Mesodermal cell (in vitro differentiated cells): ENCODE results near the gene ERMN.

Source experiments
- H3K27ac ChIP-seq: 2 replicates; pipeline ENCODE4 v1.7.0; 2013; ENCODE audit warnings: mild to moderate bottlenecking, low read depth, low read length, moderate library complexity; ENCODE audit not compliant: severe bottlenecking
- H3K36me3 ChIP-seq: 2 replicates; pipeline ENCODE4 v1.7.1; 2013; ENCODE audit warnings: mild to moderate bottlenecking, low read length, moderate library complexity; ENCODE audit not compliant: control insufficient read depth, insufficient read depth
- H3K4me1 ChIP-seq: one replicate; pipeline ENCODE4 v1.7.1; 2013; ENCODE audit warnings: mild to moderate bottlenecking, low read length; ENCODE audit not compliant: insufficient read depth, control insufficient read depth, poor library complexity, severe bottlenecking
- H3K4me3 ChIP-seq: 2 replicates; pipeline ENCODE4 v1.7.0; 2013; ENCODE audit warnings: low read length, control low read depth, mild to moderate bottlenecking; ENCODE audit not compliant: insufficient read depth, poor library complexity, severe bottlenecking; ENCODE audit errors: extremely low read depth
- H3K9me3 ChIP-seq: 2 replicates; pipeline ENCODE4 v1.7.1; 2013; ENCODE audit warnings: mild to moderate bottlenecking, low read length, moderate library complexity; ENCODE audit not compliant: control insufficient read depth
- WGBS, 2 experiments: methylation state at CpG; one replicate each; pipeline ENCODE4 v1.1.5; 2013; ENCODE audit warnings: missing lambda C conversion rate in 2 of 2; ENCODE audit not compliant: insufficient coverage in 2 of 2; 5-methylcytosine and 5-hydroxymethylcytosine counted together

The ERMN gene

DNA sequence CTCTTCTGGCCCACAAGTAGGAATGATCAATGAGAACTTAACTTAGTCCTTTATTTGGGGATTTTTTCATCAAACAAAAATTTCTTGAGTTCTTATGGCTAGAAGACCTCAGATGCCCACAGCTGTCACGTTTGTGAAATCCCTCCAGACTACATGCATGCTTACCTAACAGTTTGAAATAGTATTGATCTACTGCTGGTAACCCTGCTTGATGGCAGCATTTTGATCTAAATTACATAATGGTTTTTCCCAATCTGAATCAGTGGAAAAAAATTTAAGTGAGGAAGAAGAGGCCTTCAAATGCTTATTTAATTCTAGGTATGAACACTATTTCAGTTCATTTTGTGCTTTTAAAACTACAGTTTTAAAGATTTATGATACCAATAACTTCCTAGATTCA, 13.9 kb downstream of the ERMN start:
- H3K9me3 ChIP-seq = no peaks in the 10 kb centered on the region
- H3K27ac ChIP-seq = no peak overlapping the region
- no peaks in the 10 kb centered on the region for H3K36me3 ChIP-seq
- H3K4me3 ChIP-seq = no peak overlapping the region
- WGBS, 2 experiments = no CpG with 5 or more reads among the region's 1 CpG
- no peaks in the 10 kb centered on the region for H3K4me1 ChIP-seq

DNA sequence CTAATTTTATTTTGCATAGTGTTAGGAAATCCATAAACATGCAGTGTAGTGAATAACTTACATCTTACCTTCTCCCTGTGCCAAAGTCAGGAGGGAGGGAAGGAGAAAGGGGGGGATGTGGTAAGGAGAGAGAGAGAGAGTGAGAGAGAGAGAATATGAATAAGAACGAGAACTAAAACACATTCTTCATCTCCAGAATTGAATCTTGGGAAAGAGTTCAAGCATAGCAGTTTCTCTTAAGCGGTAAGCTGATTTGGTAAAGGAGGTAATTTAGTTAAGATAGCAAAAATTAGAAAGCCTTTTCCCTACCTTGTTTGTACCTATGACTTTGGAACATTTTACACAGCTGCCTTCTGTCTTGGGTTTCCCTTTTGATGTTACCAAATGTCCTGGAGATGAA, 15.7 kb downstream of the ERMN start:
- no peaks in the 10 kb centered on the region for H3K36me3 ChIP-seq
- no peaks in the 10 kb centered on the region for H3K9me3 ChIP-seq
- peaks cover 5% of the 10 kb centered on the region for H3K4me1 ChIP-seq
- no peak overlapping the region for H3K27ac ChIP-seq
- H3K4me3 ChIP-seq = no peak overlapping the region
- no CpG with 5 or more reads among the region's 2 CpGs for WGBS, 2 experiments

GRCh38 chr2:157307021-157307420, 18.6 kb downstream of the ERMN start:
- no peak overlapping the region for H3K27ac ChIP-seq
- no peaks in the 10 kb centered on the region for H3K36me3 ChIP-seq
- WGBS, 2 experiments = no CpG with 5 or more reads among the region's 1 CpG
- H3K4me3 ChIP-seq = no peak overlapping the region
- H3K9me3 ChIP-seq = no peaks in the 10 kb centered on the region
- H3K4me1 ChIP-seq = peaks cover 9% of the 10 kb centered on the region

GRCh38 chr2:157305723-157306110, 19.9 kb downstream of the ERMN start:
- no peaks in the 10 kb centered on the region for H3K9me3 ChIP-seq
- H3K4me1 ChIP-seq = peaks cover 9% of the 10 kb centered on the region
- no peak overlapping the region for H3K27ac ChIP-seq
- H3K4me3 ChIP-seq = no peak overlapping the region
- WGBS, 2 experiments = 100% methylated on average over 2 of the region's 4 CpGs
- H3K36me3 ChIP-seq = no peaks in the 10 kb centered on the region

- peak overlapping the region; percentile 70 for H3K27ac ChIP-seq
- peaks cover 9% of the 10 kb centered on the region for H3K4me1 ChIP-seq
- H3K36me3 ChIP-seq = no peaks in the 10 kb centered on the region
- no peaks in the 10 kb centered on the region for H3K9me3 ChIP-seq
- 83 to 100% methylated on average over 1 of the region's 3 CpGs for WGBS, 2 experiments
- no peak overlapping the region for H3K4me3 ChIP-seq
Observed at GRCh38 chr2:157304811-157305722, 20.6 kb downstream of the ERMN start.

GRCh38 chr2:157303612-157304011, 22.0 kb downstream of the ERMN start:
- 100% methylated on average over 1 of the region's 2 CpGs; no CpG with 5 or more reads in 1 of the 2 experiments for WGBS, 2 experiments
- Histone ChIP-seq H3K36me3 (no peaks in the 10 kb centered on the region), H3K27ac (no peak overlapping the region), H3K4me3 (no peak overlapping the region), H3K9me3 (no peaks in the 10 kb centered on the region), H3K4me1 (peaks cover 9% of the 10 kb centered on the region)

- peaks cover 9% of the 10 kb centered on the region for H3K4me1 ChIP-seq
- H3K4me3 ChIP-seq = no peak overlapping the region
- no peaks in the 10 kb centered on the region for H3K36me3 ChIP-seq
- no peaks in the 10 kb centered on the region for H3K9me3 ChIP-seq
- no peak overlapping the region for H3K27ac ChIP-seq
- 6 to 16% methylated on average over 2 to 4 of the region's 9 CpGs for WGBS, 2 experiments
Observed at GRCh38 chr2:157302492-157303099, 23.0 kb downstream of the ERMN start.

- Histone ChIP-seq H3K4me3 (no peak overlapping the region), H3K4me1 (peaks cover 9% of the 10 kb centered on the region), H3K36me3 (no peaks in the 10 kb centered on the region), H3K27ac (no peak overlapping the region), H3K9me3 (no peaks in the 10 kb centered on the region)
- 100% methylated on average over 2 of the region's 2 CpGs; no CpG with 5 or more reads in 1 of the 2 experiments for WGBS, 2 experiments
Observed at GRCh38 chr2:157301307-157301706, 24.3 kb downstream of the ERMN start.

DNA sequence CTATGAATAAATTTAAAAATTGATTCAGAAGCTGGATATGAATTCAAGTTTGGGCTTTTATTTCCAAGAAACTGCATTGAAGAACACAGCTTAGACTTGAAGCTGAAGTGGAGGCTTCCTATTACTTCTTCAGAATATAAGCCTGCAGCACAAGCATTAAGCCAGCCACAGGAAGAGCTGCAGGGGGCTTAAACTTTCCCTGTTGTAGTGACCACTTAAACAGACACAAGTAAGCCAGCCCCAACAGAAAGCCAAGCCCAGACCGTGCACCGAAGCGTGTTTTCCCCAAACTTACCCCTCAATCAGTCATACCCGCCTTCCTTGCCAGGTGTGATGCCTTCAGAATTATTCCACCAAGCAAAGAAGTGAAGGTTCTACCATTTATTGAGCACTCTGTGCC, 28.7 kb downstream of the ERMN start:
- 98% methylated on average over 4 of the region's 4 CpGs; no CpG with 5 or more reads in 1 of the 2 experiments for WGBS, 2 experiments
- H3K9me3 ChIP-seq = no peaks in the 10 kb centered on the region
- no peak overlapping the region for H3K4me3 ChIP-seq
- no peak overlapping the region for H3K27ac ChIP-seq
- no peaks in the 10 kb centered on the region for H3K36me3 ChIP-seq
- H3K4me1 ChIP-seq = no peaks in the 10 kb centered on the region

DNA sequence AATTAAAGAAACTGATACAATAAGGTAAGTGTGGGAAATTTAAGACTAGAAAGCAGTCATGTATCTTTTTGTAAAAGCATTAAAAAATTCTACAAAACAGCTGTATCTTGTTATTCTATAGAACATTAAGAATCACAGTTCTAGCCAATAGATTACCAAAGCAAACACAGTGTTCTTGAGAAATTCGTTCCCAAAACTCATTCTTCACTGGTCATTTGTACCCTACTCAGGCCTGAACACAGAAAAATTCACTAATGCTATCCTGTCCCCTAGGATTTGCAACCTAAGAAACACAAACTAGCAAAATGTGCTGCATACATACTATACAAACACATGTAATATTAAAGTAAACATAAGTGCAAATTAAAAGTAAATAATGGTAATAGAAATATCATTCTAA, 29.1 kb downstream of the ERMN start:
- H3K4me1 ChIP-seq = no peaks in the 10 kb centered on the region
- WGBS, 2 experiments = 86 to 88% methylated on average over 1 of the region's 1 CpG

DNA sequence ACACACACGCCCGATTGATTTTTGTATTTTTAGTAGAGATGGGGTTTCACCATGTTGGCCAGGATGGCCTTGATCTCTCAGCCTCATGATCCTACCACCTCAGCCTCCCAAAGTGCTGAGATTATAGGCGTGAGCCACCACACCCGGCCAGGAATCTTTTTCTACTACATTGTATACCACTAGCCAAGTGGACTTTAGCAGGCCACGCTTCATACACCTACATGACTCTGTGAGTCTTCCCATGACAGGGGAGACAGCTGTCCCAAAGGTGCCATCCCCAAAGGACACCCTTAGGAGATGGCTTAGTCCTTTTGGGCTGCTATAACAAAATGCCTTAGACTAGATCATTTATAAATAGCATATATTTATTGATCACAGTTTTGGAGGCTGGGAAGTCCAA, 32.8 kb downstream of the ERMN start:
- Histone ChIP-seq H3K4me1 (no peaks in the 10 kb centered on the region), H3K9me3 (no peaks in the 10 kb centered on the region), H3K27ac (no peak overlapping the region), H3K36me3 (no peaks in the 10 kb centered on the region), H3K4me3 (no peak overlapping the region)
- WGBS, 2 experiments = 68% methylated on average over 3 of the region's 5 CpGs; no CpG with 5 or more reads in 1 of the 2 experiments

More for the DNA sequence above, 29.1 kb downstream of the ERMN start:
- Histone ChIP-seq H3K36me3 (no peaks in the 10 kb centered on the region), H3K4me3 (no peak overlapping the region), H3K9me3 (no peaks in the 10 kb centered on the region), H3K27ac (no peak overlapping the region)
